Measurements from ENCODE around the gene S1PR2.

GRCh38 chr19:10193790-10194499 lies 37.2 kb downstream of the S1PR2 start:
- TF ChIP-seq, protein P1, sequence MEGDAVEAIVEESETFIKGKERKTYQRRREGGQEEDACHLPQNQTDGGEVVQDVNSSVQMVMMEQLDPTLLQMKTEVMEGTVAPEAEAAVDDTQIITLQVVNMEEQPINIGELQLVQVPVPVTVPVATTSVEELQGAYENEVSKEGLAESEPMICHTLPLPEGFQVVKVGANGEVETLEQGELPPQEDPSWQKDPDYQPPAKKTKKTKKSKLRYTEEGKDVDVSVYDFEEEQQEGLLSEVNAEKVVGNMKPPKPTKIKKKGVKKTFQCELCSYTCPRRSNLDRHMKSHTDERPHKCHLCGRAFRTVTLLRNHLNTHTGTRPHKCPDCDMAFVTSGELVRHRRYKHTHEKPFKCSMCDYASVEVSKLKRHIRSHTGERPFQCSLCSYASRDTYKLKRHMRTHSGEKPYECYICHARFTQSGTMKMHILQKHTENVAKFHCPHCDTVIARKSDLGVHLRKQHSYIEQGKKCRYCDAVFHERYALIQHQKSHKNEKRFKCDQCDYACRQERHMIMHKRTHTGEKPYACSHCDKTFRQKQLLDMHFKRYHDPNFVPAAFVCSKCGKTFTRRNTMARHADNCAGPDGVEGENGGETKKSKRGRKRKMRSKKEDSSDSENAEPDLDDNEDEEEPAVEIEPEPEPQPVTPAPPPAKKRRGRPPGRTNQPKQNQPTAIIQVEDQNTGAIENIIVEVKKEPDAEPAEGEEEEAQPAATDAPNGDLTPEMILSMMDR (IDR thresholded peaks at IDR 0.05 in 4 of 5, conservative IDR thresholded peaks at IDR 0.05 in 1 of 5) = no peak
- TF ChIP-seq POLR2A (IDR thresholded peaks at IDR 0.05) = no peak
